ENCODE measurements around the gene HOXA6. TPM values are rescaled to one million over a fixed set of nuclear protein-coding genes. Genes with fewer than 3 reads are reported as not detected.

The HOXA6 gene
- total and polyA plus RNA-seq, 2 donors (not counting 1 experiment from before 2014, with no cell fraction given), result 0.18 to 0.49 TPM

GRCh38 chr7:27110186-27111031, 37.2 kb downstream of the HOXA6 start:
- no peak for DNase-seq
- ChIA-PET POLR2A (no interaction called here), CTCF (interaction anchor here (1.0 kb wide), 1 partner anchor 244 kb away, joined by 4 read pairs; no protein-coding TSS in a partner anchor)
- H3K36me3 ChIP-seq (replicated peaks in 1 of 2; ENCODE audit: control extremely low read depth in 1 of 2, control insufficient read depth in 1 of 2, extremely low read depth in 1 of 2, insufficient read depth in 2 of 2, low read length in 1 of 2), result no peaks in the 10 kb centered on the region
- Mint-ChIP-seq H3K27ac (no peak overlapping the region), H3K4me1 (no peaks in the 10 kb centered on the region), H3K27me3 (peaks cover 13% of the 10 kb centered on the region), H3K9me3 (ENCODE audit: insufficient read depth) (no peaks in the 10 kb centered on the region), H3K4me3 (no peak overlapping the region)
- peaks cover 0 to 7% (median 3%) of the 10 kb centered on the region in 4 experiments for H3K27me3 ChIP-seq (replicated peaks in 1 of 4; ENCODE audit: control extremely low read depth in 1 of 4, control insufficient read depth in 3 of 4, insufficient read depth in 4 of 4, low read length in 3 of 4)
- ATAC-seq (ENCODE audit: low read depth), result no peak
- H4K20me1 ChIP-seq (ENCODE audit: control insufficient read depth, insufficient read depth, low read length, poor library complexity, severe bottlenecking), result no peaks in the 10 kb centered on the region
- H3K4me3 ChIP-seq (ENCODE audit: control extremely low read depth in 1 of 5, extremely low read depth in 1 of 5, insufficient read depth in 1 of 5, low read depth in 2 of 5, low read length in 4 of 5), result no peak overlapping the region
- H3K9me3 ChIP-seq (ENCODE audit: control extremely low read depth in 1 of 3, control insufficient read depth in 2 of 3, insufficient read depth in 1 of 3, low read length in 2 of 3), result peaks cover 0 to 22% (median 0%) of the 10 kb centered on the region in 3 donors
- H3K4me1 ChIP-seq (ENCODE audit: control insufficient read depth in 2 of 2, insufficient read depth in 2 of 2, low read length in 2 of 2), result no peaks in the 10 kb centered on the region
- TF ChIP-seq EZH2 (IDR thresholded peaks at IDR 0.05; ENCODE audit: borderline replicate concordance, insufficient read depth, low read depth, low read length, poor library complexity, severe bottlenecking), result no peak
- no peak for TF ChIP-seq CTCF (IDR thresholded peaks at IDR 0.05)
- H3K79me2 ChIP-seq (ENCODE audit: control insufficient read depth, insufficient read depth, low read length), result no peaks in the 10 kb centered on the region
- 97% methylated on average over 60 of the region's 66 CpGs for WGBS (ENCODE audit: insufficient coverage)
- no peak overlapping the region for H3K27ac ChIP-seq (ENCODE audit: low read length in 2 of 2)
- no peak overlapping the region for H2AFZ ChIP-seq (ENCODE audit: insufficient read depth, low read depth, low read length, poor library complexity, severe bottlenecking)
- intact Hi-C loops (cut with micrococcal nuclease), result no loop called here
- no peak overlapping the region for H3K9ac ChIP-seq (ENCODE audit: low read length)
- H3K4me2 ChIP-seq (replicated peaks; ENCODE audit: low read depth, low read length, poor library complexity, severe bottlenecking), result no peak overlapping the region

Measured in B cell (primary cell).